ENCODE data around the gene DTWD2. TPM values are rescaled to one million over a fixed set of nuclear protein-coding genes. Genes with fewer than 3 reads are reported as not detected.

DTWD2 gene
- total RNA-seq, 4 donors from 2014 or later: 7.9 to 14.2 (median 12.6) TPM

- TF ChIP-seq POLR2A (IDR thresholded peaks at IDR 0.05) (no peak), CTCF (IDR thresholded peaks at IDR 0.05) (no peak), POLR2AphosphoS5 (IDR thresholded peaks at IDR 0.05) (no peak), EP300 (IDR thresholded peaks at IDR 0.05) (no peak)
- Histone ChIP-seq H3K36me3 (no peaks in the 10 kb centered on the region), H3K4me1 (no peaks in the 10 kb centered on the region), H3K27me3 (no peaks in the 10 kb centered on the region), H3K4me3 (no peak overlapping the region), H3K27ac (no peak overlapping the region), H3K9me3 (no peaks in the 10 kb centered on the region)
- no peak for ATAC-seq
Measured at GRCh38 chr5:118906947-118907346, 81.4 kb downstream of the DTWD2 start.

GRCh38 chr5:118905196-118905595, 83.2 kb downstream of the DTWD2 start:
- no peak for ATAC-seq
- Histone ChIP-seq H3K4me1 (no peaks in the 10 kb centered on the region), H3K27me3 (no peaks in the 10 kb centered on the region), H3K36me3 (no peaks in the 10 kb centered on the region), H3K27ac (no peak overlapping the region), H3K4me3 (no peak overlapping the region), H3K9me3 (no peaks in the 10 kb centered on the region)
- TF ChIP-seq POLR2A (IDR thresholded peaks at IDR 0.05) (no peak), CTCF (IDR thresholded peaks at IDR 0.05) (no peak), POLR2AphosphoS5 (IDR thresholded peaks at IDR 0.05) (no peak), EP300 (IDR thresholded peaks at IDR 0.05) (no peak)
- WGBS, 2 donors (ENCODE audit: low coverage in 1 of 2): 83 to 95% methylated on average over 1 of the region's 1 CpG

GRCh38 chr5:118902656-118903438, 85.5 kb downstream of the DTWD2 start:
- Histone ChIP-seq H3K4me3 (no peak overlapping the region), H3K9me3 (no peaks in the 10 kb centered on the region), H3K27ac (no peak overlapping the region), H3K4me1 (no peaks in the 10 kb centered on the region), H3K27me3 (no peaks in the 10 kb centered on the region), H3K36me3 (no peaks in the 10 kb centered on the region)
- no peak for ATAC-seq
- TF ChIP-seq POLR2A (IDR thresholded peaks at IDR 0.05) (no peak), POLR2AphosphoS5 (IDR thresholded peaks at IDR 0.05) (no peak), EP300 (IDR thresholded peaks at IDR 0.05) (no peak), CTCF (IDR thresholded peaks at IDR 0.05) (no peak)

GRCh38 chr5:118894709-118895108, 93.6 kb downstream of the DTWD2 start:
- no peak for TF ChIP-seq CTCF (IDR thresholded peaks at IDR 0.05)
- no peak for TF ChIP-seq POLR2A (IDR thresholded peaks at IDR 0.05)
- TF ChIP-seq EP300 (IDR thresholded peaks at IDR 0.05): no peak
- no peak for TF ChIP-seq POLR2AphosphoS5 (IDR thresholded peaks at IDR 0.05)
- H3K36me3 ChIP-seq: no peaks in the 10 kb centered on the region
- H3K9me3 ChIP-seq: no peaks in the 10 kb centered on the region
- WGBS, 2 donors (ENCODE audit: low coverage in 1 of 2): 50 to 100% methylated on average over 1 of the region's 1 CpG
- no peaks in the 10 kb centered on the region for H3K27me3 ChIP-seq
- H3K4me1 ChIP-seq: no peaks in the 10 kb centered on the region
- no peak overlapping the region for H3K27ac ChIP-seq
- no peak overlapping the region for H3K4me3 ChIP-seq
- ATAC-seq: no peak

- H3K4me3 ChIP-seq: no peak overlapping the region
- no peaks in the 10 kb centered on the region for H3K9me3 ChIP-seq
- 58 to 83% methylated on average over 2 of the region's 2 CpGs for WGBS, 2 donors (ENCODE audit: low coverage in 1 of 2)
- H3K27me3 ChIP-seq: no peaks in the 10 kb centered on the region
- TF ChIP-seq EP300 (IDR thresholded peaks at IDR 0.05) (no peak), CTCF (IDR thresholded peaks at IDR 0.05) (no peak), POLR2A (IDR thresholded peaks at IDR 0.05) (no peak), POLR2AphosphoS5 (IDR thresholded peaks at IDR 0.05) (no peak)
- no peak for ATAC-seq
- no peak overlapping the region for H3K27ac ChIP-seq
- no peaks in the 10 kb centered on the region for H3K4me1 ChIP-seq
- no peaks in the 10 kb centered on the region for H3K36me3 ChIP-seq
Measured at GRCh38 chr5:118891252-118891651, 97.1 kb downstream of the DTWD2 start.

Measured in gastroesophageal sphincter (tissue), 4 donors.